GM10266 (cell line): ENCODE measurements around the gene TBX15.
"Not testable (repeated sequence)": the region's sequence is repeated elsewhere in the genome, so short reads cannot be mapped to it uniquely, and the experiment has no call there.

Source experiments
- DNase-seq: peaks from one replicate; pipeline ENCODE4 v3.0.0; 2012; ENCODE audit errors: extremely low spot score
- CTCF ChIP-seq: IDR thresholded peaks from 2 replicates; pipeline ENCODE4 v1.5.1; 2012; ENCODE audit warnings: mild to moderate bottlenecking, low read depth; ENCODE audit not compliant: control insufficient read depth, insufficient read depth; ENCODE audit errors: missing control alignments

TBX15 gene

GRCh38 chr1:118925651-118926050, 62.5 kb downstream of the TBX15 start:
- no peak for DNase-seq
- no peak for TF ChIP-seq CTCF

GRCh38 chr1:118923319-118923718, 64.8 kb downstream of the TBX15 start:
- DNase-seq: no peak
- no peak for TF ChIP-seq CTCF

GRCh38 chr1:118921994-118922393, 66.1 kb downstream of the TBX15 start:
- DNase-seq: no peak

GRCh38 chr1:118920124-118920717, 67.9 kb downstream of the TBX15 start:
- no peak for DNase-seq
- TF ChIP-seq CTCF: no peak

More at GRCh38 chr1:118921994-118922393, 66.1 kb downstream of the TBX15 start:
- no peak for TF ChIP-seq CTCF

- TF ChIP-seq CTCF: no peak
- DNase-seq: no peak
Observed at GRCh38 chr1:118918940-118919259, 69.2 kb downstream of the TBX15 start.

GRCh38 chr1:118918230-118918939, 69.8 kb downstream of the TBX15 start:
- TF ChIP-seq CTCF: no peak
- peak; percentile 4 for DNase-seq

- not testable (repeated sequence) for DNase-seq
Observed at GRCh38 chr1:118916346-118916745, 71.8 kb downstream of the TBX15 start.
